Immature natural killer cell (primary cell): ENCODE data around the gene CD3D. TPM values are rescaled to one million over a fixed set of nuclear protein-coding genes. Genes with fewer than 3 reads are reported as not detected.
A peak's percentile ranks its signal among the peaks of the same experiment; 100 is the strongest.
"Not testable (repeated sequence)": the region's sequence is repeated elsewhere in the genome, so short reads cannot be mapped to it uniquely, and the experiment has no call there.

Experiments used
- DNase-seq, 3 donors: peaks; one replicate each; pipeline ENCODE4 v3.0.0; 2022; ENCODE audit warnings: mixed read lengths in 1 of 3
- H3K27ac Mint-ChIP-seq, 6 donors: one replicate each; pipeline ENCODE4 v1.8.0; 2020; ENCODE audit warnings: mixed read lengths in 6 of 6, mild to moderate bottlenecking in 5 of 6, inconsistent platforms in 4 of 6, moderate library complexity in 3 of 6
- H3K27me3 Mint-ChIP-seq, 3 donors: one replicate each; pipeline ENCODE4 v1.8.0; 2020 to 2021; ENCODE audit warnings: low read depth in 3 of 3, mild to moderate bottlenecking in 3 of 3, mixed read lengths in 3 of 3, moderate library complexity in 3 of 3, inconsistent platforms in 1 of 3
- H3K36me3 Mint-ChIP-seq, 3 donors: one replicate each; pipeline ENCODE4 v1.8.0; 2020; ENCODE audit warnings: mixed read lengths in 3 of 3, inconsistent platforms in 2 of 3, mild to moderate bottlenecking in 2 of 3
- H3K4me1 Mint-ChIP-seq, 2 donors: one replicate each; pipeline ENCODE4 v1.8.0; 2020; ENCODE audit warnings: inconsistent platforms in 2 of 2, mild to moderate bottlenecking in 2 of 2, mixed read lengths in 2 of 2, moderate library complexity in 1 of 2
- H3K4me3 Mint-ChIP-seq, 5 donors: one replicate each; pipeline ENCODE4 v1.8.0; 2020; ENCODE audit warnings: mild to moderate bottlenecking in 5 of 5, mixed read lengths in 5 of 5, inconsistent platforms in 3 of 5, moderate library complexity in 3 of 5
- H3K9me3 Mint-ChIP-seq, 6 donors: one replicate each; pipeline ENCODE4 v1.8.0; 2020; ENCODE audit warnings: mild to moderate bottlenecking in 6 of 6, mixed read lengths in 6 of 6, inconsistent platforms in 4 of 6, moderate library complexity in 3 of 6
- polyA plus RNA-seq, 3 donors: library from polyadenylated mRNA; unstranded; fragments of 300-500 nt; fragmentation: Illumina TruSeq; gene quantifications; one replicate each; pipeline ENCODE4 v1.2.3, GENCODE V29; 2021

The CD3D gene
- polyA plus RNA-seq, 3 donors from 2014 or later, result 19.8 to 97.2 (median 20.5) TPM

DNA sequence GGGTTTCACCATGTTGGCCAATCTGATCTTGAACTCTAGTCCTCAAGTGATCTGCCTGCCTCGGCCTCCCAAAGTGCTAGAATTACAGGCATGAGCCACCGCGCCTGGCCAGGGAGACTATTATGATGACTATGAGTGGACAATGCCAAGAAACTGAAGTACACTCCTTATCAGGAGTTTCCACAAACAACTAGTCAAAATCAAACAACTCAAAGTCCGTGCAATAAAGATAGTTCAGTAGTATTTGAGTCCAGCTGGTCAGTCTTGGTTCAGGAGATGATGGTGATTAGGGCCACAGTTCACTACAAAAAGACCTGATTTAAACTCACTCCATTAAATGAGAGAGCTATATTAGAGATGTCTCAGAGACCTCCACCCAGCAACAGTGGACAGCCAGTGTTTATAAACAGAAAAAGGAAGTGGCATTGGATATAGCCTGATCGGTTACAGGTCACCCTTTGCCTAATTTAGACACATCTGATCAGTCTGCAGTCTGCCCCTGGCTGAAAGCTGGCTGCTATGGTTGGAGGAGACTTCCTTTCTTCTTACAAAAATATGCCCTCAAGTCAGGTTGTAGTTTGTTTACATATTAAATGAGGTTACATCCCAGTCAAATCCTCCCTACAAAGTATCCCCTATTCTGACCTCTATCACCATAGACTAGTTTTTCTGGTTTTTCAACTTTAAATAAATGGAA, 21.0 kb downstream of the CD3D start:
- H3K36me3 Mint-ChIP-seq, result peaks cover 3 to 23% (median 16%) of the 10 kb centered on the region in 3 donors
- DNase-seq, result peak in 1 of 3 donors; percentile 6
- peak overlapping the region in 3 of 5 donors; percentile 18 to 38 (median 22) for H3K4me3 Mint-ChIP-seq
- peak overlapping the region in 5 of 6 donors; percentile 68 to 90 (median 74) for H3K27ac Mint-ChIP-seq
- H3K9me3 Mint-ChIP-seq, result no peaks in the 10 kb centered on the region
- peaks cover 55 to 59% of the 10 kb centered on the region in 2 donors for H3K4me1 Mint-ChIP-seq
- H3K27me3 Mint-ChIP-seq, result peaks cover 1 to 4% (median 2%) of the 10 kb centered on the region in 3 donors

DNA sequence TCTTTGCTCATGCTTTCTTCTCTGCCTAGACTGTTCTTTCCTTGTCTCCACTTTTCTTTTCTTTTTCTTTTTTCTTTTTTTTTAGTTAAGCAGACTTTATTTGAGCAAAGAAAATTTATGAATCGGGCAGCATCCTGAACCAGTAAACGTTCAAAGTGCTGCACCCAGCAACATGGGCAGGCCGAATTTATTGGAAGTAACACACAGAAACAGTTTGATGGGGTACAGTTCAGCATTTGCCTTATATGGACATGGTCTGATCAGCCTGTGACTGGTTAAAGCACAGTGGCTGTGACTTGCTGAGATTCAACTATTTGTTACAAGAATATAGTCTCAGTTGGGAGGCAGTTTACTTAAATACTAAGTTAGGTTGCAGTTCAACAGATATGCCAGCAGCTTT, 22.0 kb downstream of the CD3D start:
- H3K4me1 Mint-ChIP-seq, result peaks cover 65 to 69% of the 10 kb centered on the region in 2 donors
- H3K36me3 Mint-ChIP-seq, result peaks cover 6 to 26% (median 16%) of the 10 kb centered on the region in 3 donors
- H3K9me3 Mint-ChIP-seq, result no peaks in the 10 kb centered on the region
- H3K27me3 Mint-ChIP-seq, result peaks cover 3 to 10% (median 5%) of the 10 kb centered on the region in 3 donors
- no peak for DNase-seq
- peak overlapping the region in 2 of 6 donors; percentile 83 to 98 for H3K27ac Mint-ChIP-seq
- H3K4me3 Mint-ChIP-seq, result peak overlapping the region in 1 of 5 donors; percentile 53

DNA sequence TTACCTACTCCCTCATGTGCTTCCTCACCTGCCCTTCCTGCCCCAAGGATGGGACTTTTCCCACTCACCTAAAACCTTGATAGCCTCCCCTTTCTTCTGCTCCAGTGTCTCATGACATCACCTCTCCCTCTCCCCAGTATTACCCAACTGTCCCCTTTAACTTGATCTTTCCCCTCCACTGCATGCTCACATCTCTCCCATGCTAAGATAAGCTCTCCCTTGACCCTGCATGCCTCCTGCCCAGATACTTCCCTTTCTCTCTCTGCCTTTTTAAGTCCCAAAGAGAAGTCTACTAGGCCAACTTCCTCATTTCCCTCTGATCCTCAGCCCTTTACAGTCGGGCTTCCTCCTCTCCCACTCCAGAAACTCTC, 23.2 kb downstream of the CD3D start:
- peak overlapping the region; percentile 81 to 98 (median 91) for H3K27ac Mint-ChIP-seq
- H3K4me3 Mint-ChIP-seq, result peak overlapping the region; percentile 27 to 54 (median 42)
- no peak for DNase-seq
- peaks cover 75 to 81% of the 10 kb centered on the region in 2 donors for H3K4me1 Mint-ChIP-seq
- H3K27me3 Mint-ChIP-seq, result peaks cover 3 to 13% (median 5%) of the 10 kb centered on the region in 3 donors
- peaks cover 8 to 28% (median 16%) of the 10 kb centered on the region in 3 donors for H3K36me3 Mint-ChIP-seq
- H3K9me3 Mint-ChIP-seq, result no peaks in the 10 kb centered on the region

DNA sequence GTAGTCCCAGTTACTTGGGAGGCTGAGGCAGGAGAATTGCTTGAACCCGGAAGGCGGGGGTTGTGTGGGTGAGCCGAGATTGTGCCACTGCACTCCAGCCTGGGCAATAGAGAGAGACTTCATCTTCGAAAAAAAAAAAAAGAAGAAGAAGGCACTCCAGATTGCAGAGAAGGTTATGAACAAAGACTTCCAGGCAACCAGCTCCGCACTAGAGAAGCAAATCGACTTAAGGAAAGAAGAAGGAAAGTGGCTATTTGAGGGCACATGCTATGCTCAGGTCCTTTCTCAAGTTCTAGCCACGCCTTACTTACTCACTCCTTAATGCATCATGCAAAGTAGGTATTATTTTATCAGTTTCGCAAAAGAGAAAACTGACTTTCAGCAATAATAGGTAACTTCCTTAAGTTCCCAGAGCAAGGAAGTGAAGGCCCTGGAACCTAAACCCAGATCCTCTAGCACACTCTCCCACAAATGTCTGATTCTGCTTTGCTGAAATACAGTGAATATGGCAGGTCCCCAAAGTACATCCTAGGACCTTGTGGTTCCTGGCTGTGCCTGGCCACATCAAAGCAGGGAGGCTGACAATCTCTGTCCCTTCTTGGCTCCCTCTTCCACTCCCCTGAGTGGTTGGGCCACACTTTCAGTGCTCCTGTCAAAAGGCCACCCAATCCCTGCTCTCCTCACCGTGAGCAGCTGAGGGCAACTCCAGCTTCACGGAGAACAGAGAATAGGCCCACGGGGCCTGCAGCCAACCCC, 23.7 kb downstream of the CD3D start:
- H3K27me3 Mint-ChIP-seq, result peaks cover 3 to 14% (median 5%) of the 10 kb centered on the region in 3 donors
- H3K4me3 Mint-ChIP-seq, result peak overlapping the region in 4 of 5 donors; percentile 41 to 54 (median 46)
- no peak for DNase-seq
- H3K27ac Mint-ChIP-seq, result peak overlapping the region; percentile 81 to 98 (median 91)
- H3K36me3 Mint-ChIP-seq, result peaks cover 13 to 34% (median 16%) of the 10 kb centered on the region in 3 donors
- no peaks in the 10 kb centered on the region for H3K9me3 Mint-ChIP-seq
- H3K4me1 Mint-ChIP-seq, result peaks cover 81 to 87% of the 10 kb centered on the region in 2 donors

DNA sequence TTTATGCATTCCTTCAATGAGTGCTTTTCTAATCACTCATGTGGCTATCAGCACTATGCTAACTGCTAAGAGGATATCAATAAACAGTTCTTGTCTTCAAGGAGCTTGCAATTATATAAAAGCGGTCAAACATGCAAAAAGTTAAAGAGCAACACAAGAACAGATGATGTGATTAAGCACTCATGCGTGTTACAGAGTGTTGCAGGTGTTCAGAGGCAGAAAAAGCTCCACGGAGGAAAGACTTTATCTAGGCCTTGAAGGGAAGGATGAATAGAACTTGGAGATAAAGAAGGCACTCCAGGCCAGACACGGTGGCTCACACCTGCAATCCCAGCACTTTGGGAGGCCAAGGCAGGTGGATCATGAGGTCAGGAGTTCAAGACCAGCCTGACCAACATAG, 24.4 kb downstream of the CD3D start:
- H3K4me1 Mint-ChIP-seq, result peaks cover 86 to 93% of the 10 kb centered on the region in 2 donors
- peaks cover 3 to 13% (median 5%) of the 10 kb centered on the region in 3 donors for H3K27me3 Mint-ChIP-seq
- H3K27ac Mint-ChIP-seq, result peak overlapping the region; percentile 83 to 98 (median 91)
- H3K9me3 Mint-ChIP-seq, result no peaks in the 10 kb centered on the region
- no peak for DNase-seq
- peak overlapping the region; percentile 40 to 51 (median 42) for H3K4me3 Mint-ChIP-seq
- H3K36me3 Mint-ChIP-seq, result peaks cover 16 to 35% (median 16%) of the 10 kb centered on the region in 3 donors

DNA sequence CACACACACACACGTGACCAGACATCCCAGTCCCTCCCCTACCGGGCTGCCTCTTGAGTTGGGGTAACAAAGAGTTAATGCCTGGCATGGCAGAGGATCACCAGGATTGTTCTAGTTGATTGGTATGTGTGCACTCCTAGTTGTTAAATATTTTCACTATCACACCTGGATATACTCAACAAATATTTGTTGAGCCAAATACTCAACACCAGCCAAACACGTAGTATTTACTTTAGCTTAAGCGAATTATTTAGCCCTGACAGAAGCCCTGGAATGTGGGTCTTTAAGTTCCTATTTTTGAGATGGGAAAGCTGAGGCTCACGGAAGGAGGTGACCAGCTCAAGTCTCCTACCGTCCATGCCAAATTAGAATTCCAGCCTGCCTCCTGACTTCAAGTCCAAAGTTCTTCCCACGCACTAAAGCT, 27.5 kb downstream of the CD3D start:
- H3K4me3 Mint-ChIP-seq, result peak overlapping the region; percentile 76 to 88 (median 84)
- peak overlapping the region; percentile 93 to 99 (median 98) for H3K27ac Mint-ChIP-seq
- peaks cover 14 to 47% (median 28%) of the 10 kb centered on the region in 3 donors for H3K36me3 Mint-ChIP-seq
- peaks cover 89 to 100% of the 10 kb centered on the region in 2 donors for H3K4me1 Mint-ChIP-seq
- peaks cover 0 to 1% (median 0%) of the 10 kb centered on the region in 6 donors for H3K9me3 Mint-ChIP-seq
- DNase-seq, result no peak
- H3K27me3 Mint-ChIP-seq, result peaks cover 3 to 13% (median 5%) of the 10 kb centered on the region in 3 donors

DNA sequence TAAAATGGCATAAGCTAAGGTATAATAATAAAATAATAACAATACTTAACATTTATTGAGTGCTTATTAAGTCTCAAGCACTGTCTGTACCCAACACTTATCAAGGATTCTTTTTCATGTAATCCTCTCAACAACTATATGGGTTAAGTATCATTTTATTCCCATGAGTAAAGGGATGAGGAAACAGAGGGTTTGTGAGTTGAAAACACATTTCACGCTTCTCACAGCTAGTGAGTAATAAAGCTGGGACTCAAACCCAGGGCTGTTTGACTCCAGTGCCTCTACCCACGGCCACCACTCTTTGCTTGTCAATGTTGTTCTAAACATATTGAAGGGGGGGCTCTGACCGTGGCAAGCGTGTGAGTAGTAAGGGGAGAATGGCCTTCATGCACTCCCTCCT, 29.3 kb downstream of the CD3D start:
- Mint-ChIP-seq H3K9me3 (peaks cover 0 to 1% (median 0%) of the 10 kb centered on the region in 6 donors), H3K4me3 (no peak overlapping the region), H3K4me1 (peaks cover 74 to 99% of the 10 kb centered on the region in 2 donors), H3K27ac (peak overlapping the region; percentile 66 to 98 (median 86)), H3K36me3 (peaks cover 9 to 44% (median 36%) of the 10 kb centered on the region in 3 donors), H3K27me3 (peaks cover 3 to 13% (median 5%) of the 10 kb centered on the region in 3 donors)
- DNase-seq, result no peak

DNA sequence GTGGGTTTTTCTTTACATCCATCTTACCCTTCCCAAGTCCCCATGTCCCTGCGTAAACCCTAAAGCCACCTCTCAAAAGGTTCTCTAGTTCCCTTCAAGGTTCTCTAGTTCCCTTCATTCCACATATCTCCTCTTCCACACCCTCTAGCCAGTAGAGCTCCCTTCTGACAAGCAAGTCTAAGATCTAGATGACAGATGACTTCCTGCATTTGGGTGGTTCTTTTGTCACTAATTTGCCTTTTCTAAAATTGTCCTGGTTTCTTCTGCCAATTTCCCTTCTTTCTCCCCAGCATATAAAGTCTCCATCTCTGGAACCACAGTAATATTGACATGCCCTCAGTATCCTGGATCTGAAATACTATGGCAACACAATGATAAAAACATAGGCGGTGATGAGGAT, 30.2 kb downstream of the CD3D start:
- H3K36me3 Mint-ChIP-seq, result peaks cover 9 to 48% (median 36%) of the 10 kb centered on the region in 3 donors
- DNase-seq, result no peak
- H3K4me1 Mint-ChIP-seq, result peaks cover 70 to 97% of the 10 kb centered on the region in 2 donors

DNA sequence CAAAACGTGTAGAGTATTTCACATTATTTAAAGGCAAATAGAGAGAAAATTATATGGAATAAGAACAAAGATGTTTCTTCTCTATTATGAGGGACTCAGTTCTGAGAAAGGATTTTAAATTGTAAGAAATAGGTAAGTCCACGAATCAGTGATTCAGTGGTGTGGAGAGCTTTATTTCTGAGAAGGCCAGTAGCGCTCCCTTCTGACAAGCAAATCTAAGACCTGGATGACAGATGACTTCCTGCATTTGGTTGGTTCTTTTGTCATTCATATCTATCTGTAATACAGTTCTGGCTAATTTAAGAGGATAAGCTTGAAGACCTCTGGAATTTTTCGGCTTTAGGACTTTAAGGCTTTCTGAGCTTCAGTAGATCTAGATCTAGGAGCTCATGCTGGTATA, 31.0 kb downstream of the CD3D start:
- H3K4me3 Mint-ChIP-seq, result no peak overlapping the region
- H3K36me3 Mint-ChIP-seq, result peaks cover 9 to 51% (median 41%) of the 10 kb centered on the region in 3 donors
- peaks cover 70 to 97% of the 10 kb centered on the region in 2 donors for H3K4me1 Mint-ChIP-seq
- DNase-seq, result no peak
- H3K27ac Mint-ChIP-seq, result peak overlapping the region in 5 of 6 donors; percentile 21 to 88 (median 47)
- H3K27me3 Mint-ChIP-seq, result peaks cover 2 to 10% (median 6%) of the 10 kb centered on the region in 3 donors
- H3K9me3 Mint-ChIP-seq, result peaks cover 0 to 1% (median 0%) of the 10 kb centered on the region in 6 donors

More for the DNA sequence above, 30.2 kb downstream of the CD3D start:
- Mint-ChIP-seq H3K27ac (peak overlapping the region; percentile 47 to 88 (median 84)), H3K27me3 (peaks cover 3 to 13% (median 5%) of the 10 kb centered on the region in 3 donors), H3K9me3 (peaks cover 0 to 1% (median 0%) of the 10 kb centered on the region in 6 donors), H3K4me3 (peak overlapping the region in 3 of 5 donors; percentile 20 to 51 (median 50))

DNA sequence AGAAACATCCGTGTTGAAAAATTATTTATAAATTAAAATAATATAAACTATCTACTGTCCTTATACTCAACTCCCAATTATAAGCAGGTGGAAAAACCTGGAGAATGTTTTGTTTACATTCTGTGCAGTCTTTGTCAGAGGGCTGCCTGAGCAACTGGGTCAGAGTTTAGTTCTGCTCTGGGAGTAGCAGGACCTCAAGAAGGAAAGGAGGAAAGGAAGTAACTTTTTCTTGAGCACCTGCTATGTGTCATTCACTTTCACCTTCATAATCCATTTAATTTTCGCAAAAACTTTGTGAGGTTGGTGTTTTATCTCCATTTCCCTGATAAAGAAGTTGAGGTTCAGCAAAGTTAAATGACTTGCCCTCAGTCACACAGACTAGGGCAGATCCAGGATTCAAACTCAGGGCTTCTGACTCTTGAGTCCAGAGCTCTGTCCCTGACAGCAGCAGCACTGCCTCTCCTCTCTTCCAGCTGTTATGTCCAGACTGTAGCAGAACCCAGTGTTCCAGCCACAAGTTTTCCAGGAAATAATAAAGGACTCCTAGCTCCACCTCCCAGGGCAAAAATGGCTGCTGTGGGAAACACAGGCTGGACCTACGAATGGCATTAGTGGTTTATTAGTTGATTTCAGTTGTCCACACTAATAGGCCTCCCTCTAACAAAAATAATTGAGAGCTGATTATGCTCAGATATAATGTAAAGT, 31.6 kb downstream of the CD3D start:
- Mint-ChIP-seq H3K36me3 (peaks cover 9 to 52% (median 43%) of the 10 kb centered on the region in 3 donors), H3K4me1 (peaks cover 69 to 97% of the 10 kb centered on the region in 2 donors)

DNA sequence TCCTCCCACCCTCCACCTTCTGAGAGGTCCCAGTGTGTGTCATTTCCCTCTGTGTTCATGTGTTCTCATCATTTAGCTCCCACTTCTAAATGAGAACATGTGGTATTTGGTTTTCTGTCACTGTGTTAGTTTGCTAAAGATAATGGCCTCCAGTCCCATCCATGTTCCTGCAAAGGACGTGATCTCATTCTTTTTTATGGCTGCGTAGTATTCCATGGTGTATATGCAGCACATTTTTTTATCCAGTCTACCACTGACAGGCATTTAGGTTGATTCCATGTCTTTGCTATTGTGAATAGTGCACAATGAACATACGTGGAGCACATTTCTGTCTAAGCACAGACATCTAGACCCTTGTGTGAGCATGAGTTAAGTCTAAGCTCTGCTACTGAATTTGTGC, 32.2 kb downstream of the CD3D start:
- Mint-ChIP-seq H3K36me3 (peaks cover 9 to 51% (median 41%) of the 10 kb centered on the region in 3 donors), H3K27ac (peak overlapping the region in 4 of 6 donors; percentile 76 to 82 (median 76)), H3K4me1 (peaks cover 69 to 97% of the 10 kb centered on the region in 2 donors), H3K27me3 (peaks cover 1 to 6% (median 2%) of the 10 kb centered on the region in 3 donors), H3K4me3 (peak overlapping the region in 1 of 5 donors; percentile 10), H3K9me3 (peaks cover 0 to 4% (median 0%) of the 10 kb centered on the region in 6 donors)
- DNase-seq, result no peak

More for the DNA sequence above, 31.6 kb downstream of the CD3D start:
- H3K9me3 Mint-ChIP-seq, result peaks cover 0 to 2% (median 0%) of the 10 kb centered on the region in 6 donors
- no peak for DNase-seq
- H3K27ac Mint-ChIP-seq, result peak overlapping the region in 3 of 6 donors; percentile 19 to 86 (median 39)
- H3K27me3 Mint-ChIP-seq, result peaks cover 2 to 4% (median 4%) of the 10 kb centered on the region in 3 donors
- peak overlapping the region in 1 of 5 donors; percentile 29 for H3K4me3 Mint-ChIP-seq

DNA sequence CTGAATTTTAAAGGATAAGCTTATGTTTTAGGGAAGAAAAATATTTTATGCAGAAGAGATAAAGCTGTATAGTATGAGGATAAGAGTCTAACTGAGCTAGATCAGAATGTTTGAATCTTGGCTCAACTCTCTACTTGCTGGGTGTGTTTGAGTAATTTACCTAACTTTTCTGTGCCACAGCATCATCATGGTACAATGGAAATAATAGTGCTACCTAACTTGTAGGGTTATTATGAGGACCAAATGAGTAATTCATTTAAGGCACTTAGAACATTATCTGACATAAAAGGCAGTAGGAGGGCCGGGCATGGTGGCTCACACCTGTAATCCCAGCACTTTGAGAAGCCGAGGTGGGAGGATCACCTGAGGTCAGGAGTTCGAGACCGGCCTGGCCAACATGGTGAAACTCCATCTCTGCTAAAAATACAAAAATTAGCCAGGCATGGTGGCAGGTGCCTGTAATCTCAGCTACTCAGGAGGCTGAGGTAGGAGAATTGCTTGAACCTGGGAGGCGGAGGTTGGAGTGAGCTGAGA, 33.4 kb downstream of the CD3D start:
- H3K4me1 Mint-ChIP-seq, result peaks cover 70 to 97% of the 10 kb centered on the region in 2 donors
- DNase-seq, H3K9me3 Mint-ChIP-seq: not testable (repeated sequence)
- H3K36me3 Mint-ChIP-seq, result peaks cover 9 to 53% (median 42%) of the 10 kb centered on the region in 3 donors
- peak overlapping the region in 4 of 6 donors; percentile 5 to 91 (median 42) for H3K27ac Mint-ChIP-seq
- peak overlapping the region in 1 of 5 donors; percentile 21 for H3K4me3 Mint-ChIP-seq
- peaks cover 2 to 10% (median 3%) of the 10 kb centered on the region in 3 donors for H3K27me3 Mint-ChIP-seq
